Left forelimb (tissue), 1 donor: ENCODE data around the gene UPK3B.
"Not testable (repeated sequence)": the region's sequence is repeated elsewhere in the genome, so short reads cannot be mapped to it uniquely, and the experiment has no call there.

Source experiments
- DNase-seq: peaks from one replicate; pipeline ENCODE4 v3.0.0-alpha.2; 2018; ENCODE audit warnings: low spot score

The UPK3B gene

GRCh38 chr7:76513817-76514799 lies 3.8 kb downstream of the UPK3B start:
- DNase-seq: peak; percentile 25

- DNase-seq: peak; percentile 62
These were observed 4.8 kb downstream of the UPK3B start for GRCh38 chr7:76514926-76515771.

GRCh38 chr7:76515999-76516443 lies 5.7 kb downstream of the UPK3B start:
- peak; percentile 77 for DNase-seq

- not testable (repeated sequence) for DNase-seq
These were observed 6.6 kb downstream of the UPK3B start for GRCh38 chr7:76516932-76517331.

- DNase-seq: not testable (repeated sequence)
These were observed 15.8 kb downstream of the UPK3B start for GRCh38 chr7:76526183-76526582.

GRCh38 chr7:76531643-76532042 lies 21.3 kb downstream of the UPK3B start:
- not testable (repeated sequence) for DNase-seq

GRCh38 chr7:76543197-76543596 lies 32.8 kb downstream of the UPK3B start, which contains the start of gene SPDYE16:
Gene SPDYE16 (minus strand): TSS chr7:76543297. CDS start chr7:76541459, 1,838 bp downstream.
- not testable (repeated sequence) for DNase-seq

GRCh38 chr7:76549025-76549854 lies 38.9 kb downstream of the UPK3B start:
- DNase-seq: peak; percentile 87

GRCh38 chr7:76549855-76550248 lies 39.5 kb downstream of the UPK3B start:
- DNase-seq: not testable (repeated sequence)

GRCh38 chr7:76551992-76552391 lies 41.6 kb downstream of the UPK3B start:
- not testable (repeated sequence) for DNase-seq

GRCh38 chr7:76559685-76560084 lies 49.3 kb downstream of the UPK3B start:
- DNase-seq: not testable (repeated sequence)

- DNase-seq: not testable (repeated sequence)
These were observed 49.8 kb downstream of the UPK3B start for GRCh38 chr7:76560157-76560556.

- not testable (repeated sequence) for DNase-seq
These were observed 51.0 kb downstream of the UPK3B start for GRCh38 chr7:76561342-76561741.

- not testable (repeated sequence) for DNase-seq
These were observed 54.6 kb downstream of the UPK3B start for GRCh38 chr7:76565001-76565400.
